ENCODE results near the gene UBALD1.

UBALD1 gene

DNA sequence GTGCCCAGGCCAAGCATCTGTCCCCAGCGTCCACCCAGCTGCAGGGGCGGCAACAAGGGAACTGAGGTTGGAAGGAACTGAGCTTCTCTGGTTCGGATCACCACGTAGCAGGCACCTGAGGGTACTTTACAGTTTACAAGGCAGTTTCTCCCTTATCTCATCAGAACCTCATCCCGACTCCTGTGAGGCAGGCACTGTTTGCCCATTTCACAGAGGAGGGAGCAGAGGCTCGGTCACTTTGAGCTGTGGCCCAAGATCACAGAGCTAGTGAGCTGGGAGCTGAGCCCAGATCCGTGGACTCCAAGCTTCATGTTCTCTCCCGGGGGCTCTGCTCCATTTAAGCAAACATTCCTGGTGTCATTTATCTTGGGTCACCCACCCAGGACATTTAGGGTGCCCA, 15.1 kb downstream of the UBALD1 start:
- TF ChIP-seq CTCF (IDR thresholded peaks at IDR 0.05; ENCODE audit: extremely low read depth, insufficient read depth, missing control alignments), result no peak
- in situ Hi-C loops (cut with MboI; ENCODE audit: low pct_unique_long_range_greater_than_20kb, low sequenced_read_pairs, unreplicated experiment), result no loop called here
- DNase-seq (ENCODE audit: low spot score), result no peak

DNA sequence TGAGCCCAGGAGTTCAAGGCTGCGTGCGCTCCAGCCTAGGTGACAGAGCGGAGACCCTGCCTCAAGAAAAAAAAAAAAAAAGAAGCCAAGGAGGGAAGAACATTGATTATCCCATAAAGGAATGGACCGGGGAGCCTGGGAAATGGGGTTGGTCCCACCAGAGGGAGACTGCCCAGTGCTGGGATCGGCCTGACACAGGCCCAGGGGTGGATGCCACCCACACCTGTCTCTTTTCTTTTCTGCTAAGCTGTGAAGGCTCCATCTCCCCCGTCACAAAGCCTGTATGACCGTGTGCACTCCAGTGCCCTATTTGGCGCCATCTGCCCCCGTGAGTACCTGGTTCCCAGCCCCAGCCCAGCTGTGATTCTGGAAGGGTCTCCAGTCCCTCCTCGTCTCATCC, 15.7 kb downstream of the UBALD1 start:
- in situ Hi-C loops (cut with MboI; ENCODE audit: low pct_unique_long_range_greater_than_20kb, low sequenced_read_pairs, unreplicated experiment), result no loop called here
- no peak for DNase-seq (ENCODE audit: low spot score)
- no peak for TF ChIP-seq CTCF (IDR thresholded peaks at IDR 0.05; ENCODE audit: extremely low read depth, insufficient read depth, missing control alignments)

GRCh38 chr16:4597174-4597573, 17.5 kb downstream of the UBALD1 start:
- in situ Hi-C loops (cut with MboI; ENCODE audit: low pct_unique_long_range_greater_than_20kb, low sequenced_read_pairs, unreplicated experiment), result no loop called here
- no peak for DNase-seq (ENCODE audit: low spot score)
- TF ChIP-seq CTCF (IDR thresholded peaks at IDR 0.05; ENCODE audit: extremely low read depth, insufficient read depth, missing control alignments), result no peak

- DNase-seq (ENCODE audit: low spot score), result no peak
- in situ Hi-C loops (cut with MboI; ENCODE audit: low pct_unique_long_range_greater_than_20kb, low sequenced_read_pairs, unreplicated experiment), result no loop called here
- TF ChIP-seq CTCF (IDR thresholded peaks at IDR 0.05; ENCODE audit: extremely low read depth, insufficient read depth, missing control alignments), result no peak
Observed at GRCh38 chr16:4594433-4595410, 20.0 kb downstream of the UBALD1 start.

- no peak for DNase-seq (ENCODE audit: low spot score)
- in situ Hi-C loops (cut with MboI; ENCODE audit: low pct_unique_long_range_greater_than_20kb, low sequenced_read_pairs, unreplicated experiment), result no loop called here
- no peak for TF ChIP-seq CTCF (IDR thresholded peaks at IDR 0.05; ENCODE audit: extremely low read depth, insufficient read depth, missing control alignments)
Observed at GRCh38 chr16:4593086-4593485, 21.6 kb downstream of the UBALD1 start.

- TF ChIP-seq CTCF (IDR thresholded peaks at IDR 0.05; ENCODE audit: extremely low read depth, insufficient read depth, missing control alignments), result no peak
- in situ Hi-C loops (cut with MboI; ENCODE audit: low pct_unique_long_range_greater_than_20kb, low sequenced_read_pairs, unreplicated experiment), result no loop called here
- no peak for DNase-seq (ENCODE audit: low spot score)
Observed at GRCh38 chr16:4591706-4592470, 22.8 kb downstream of the UBALD1 start.

Measured in GM13977 (cell line).